Loucy (cell line): ENCODE results near the gene LIN9.

ENCODE experiments used
- H2AFZ ChIP-seq: fragments of 200-600 bp; sonication (generic); 2 replicates; pipeline ENCODE4 v1.6.0; 2016; ENCODE audit warnings: antibody characterized with exemption, mild to moderate bottlenecking, low read length, moderate library complexity
- H3F3A ChIP-seq: fragments of 200-600 bp; 2 replicates; pipeline ENCODE4 v1.6.0; 2016; ENCODE audit warnings: antibody characterized with exemption, low read depth, mild to moderate bottlenecking
- H3K27me3 ChIP-seq: fragments of 200-600 bp; sonication (generic); 2 replicates; pipeline ENCODE4 v1.6.1; 2014; ENCODE audit warnings: low read length, mild to moderate bottlenecking; ENCODE audit not compliant: insufficient read depth, poor library complexity, severe bottlenecking
- H3K36me3 ChIP-seq: fragments of 200-600 bp; sonication (generic); 2 replicates; pipeline ENCODE4 v1.6.1; 2016; ENCODE audit warnings: low read length; ENCODE audit not compliant: insufficient read depth
- H3K4me1 ChIP-seq: fragments of 200-600 bp; sonication (generic); 2 replicates; pipeline ENCODE4 v1.5.1; 2014; ENCODE audit warnings: low read length, mild to moderate bottlenecking; ENCODE audit not compliant: insufficient read depth, poor library complexity, severe bottlenecking
- H3K4me2 ChIP-seq: fragments of 200-600 bp; sonication (generic); 2 replicates; pipeline ENCODE4 v1.6.0; 2014; ENCODE audit warnings: antibody characterized with exemption, low read length, low read depth, mild to moderate bottlenecking; ENCODE audit not compliant: poor library complexity, severe bottlenecking
- H3K4me3 ChIP-seq: fragments of 200-600 bp; sonication (generic); 2 replicates; pipeline ENCODE4 v1.5.1; 2014; ENCODE audit warnings: low read length, mild to moderate bottlenecking, mixed read lengths; ENCODE audit not compliant: poor library complexity, severe bottlenecking
- H3K79me2 ChIP-seq: fragments of 200-600 bp; sonication (generic); 2 replicates; pipeline ENCODE4 v1.6.1; 2014; ENCODE audit warnings: low read length; ENCODE audit not compliant: insufficient read depth
- H3K9ac ChIP-seq: fragments of 200-600 bp; sonication (generic); 2 replicates; pipeline ENCODE4 v1.6.0; 2014; ENCODE audit warnings: mild to moderate bottlenecking, low read depth, low read length, moderate library complexity; ENCODE audit not compliant: poor library complexity, severe bottlenecking
- H3K9me2 ChIP-seq: fragments of 200-600 bp; sonication (generic); replicated peaks from 2 replicates; pipeline ENCODE4 v1.6.1; 2016; ENCODE audit warnings: low read depth, low read length, mixed read lengths
- H3K9me3 ChIP-seq: fragments of 200-600 bp; sonication (generic); 2 replicates; pipeline ENCODE4 v1.6.1; 2014; ENCODE audit warnings: mild to moderate bottlenecking, antibody characterized with exemption, low read length, low read depth; ENCODE audit not compliant: insufficient read depth
- H4K20me1 ChIP-seq: fragments of 200-600 bp; sonication (generic); 2 replicates; pipeline ENCODE4 v1.6.0; 2014; ENCODE audit warnings: antibody characterized with exemption, low read length, mild to moderate bottlenecking; ENCODE audit not compliant: insufficient read depth, poor library complexity, severe bottlenecking
- EZH2phosphoT487 ChIP-seq: fragments of 200-600 bp; IDR thresholded peaks from 2 replicates; pipeline ENCODE4 v1.6.1; 2018; ENCODE audit warnings: antibody characterized with exemption, mild to moderate bottlenecking, moderate library complexity, borderline replicate concordance
- TF ChIP-seq, protein P1 (sequence below): fragments of 200-600 bp; sonication (generic); conservative IDR thresholded peaks from 2 replicates; pipeline ENCODE4 v1.5.1; 2014; ENCODE audit warnings: mild to moderate bottlenecking, antibody characterized with exemption, low read length

Gene LIN9

DNA sequence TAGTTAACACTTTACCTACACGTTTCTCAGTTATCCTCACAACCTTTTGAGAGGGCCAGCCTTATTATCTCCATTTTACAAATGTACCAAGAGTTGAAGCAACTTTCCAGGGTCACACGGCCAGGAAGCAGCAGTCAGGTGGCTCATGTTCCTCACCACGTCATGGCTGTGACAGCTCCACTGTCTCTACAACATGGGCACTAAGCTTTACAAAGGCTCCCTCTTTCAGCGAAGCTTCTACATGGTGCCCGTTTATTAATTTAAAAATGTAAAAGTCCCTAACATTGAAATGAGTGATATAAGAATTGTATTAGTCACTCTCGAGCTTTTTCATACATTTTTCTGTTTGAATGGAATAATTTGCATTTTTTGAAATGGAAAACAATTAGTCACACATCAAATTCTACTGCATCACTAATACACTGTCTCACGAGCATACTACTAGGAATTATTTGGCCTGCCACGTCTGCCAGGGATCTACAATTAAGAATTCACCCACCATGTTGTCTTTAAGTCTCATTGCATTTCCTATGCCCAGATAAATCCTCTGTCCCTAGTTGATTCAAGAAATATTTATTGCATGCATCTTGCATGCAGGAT, 28.4 kb upstream of the LIN9 start:
- Histone ChIP-seq H3K79me2 (no peaks in the 10 kb centered on the region), H3K4me2 (no peak overlapping the region), H3K4me1 (peaks cover 14% of the 10 kb centered on the region), H3K4me3 (no peak overlapping the region), H3K9me2 (no peaks in the 10 kb centered on the region), H3K9me3 (no peaks in the 10 kb centered on the region), H4K20me1 (no peaks in the 10 kb centered on the region), H3K36me3 (no peaks in the 10 kb centered on the region), H3K27me3 (no peaks in the 10 kb centered on the region), H3F3A (no peaks in the 10 kb centered on the region), H3K9ac (no peak overlapping the region), H2AFZ (peak overlapping the region; percentile 73)
- TF ChIP-seq, protein P1, sequence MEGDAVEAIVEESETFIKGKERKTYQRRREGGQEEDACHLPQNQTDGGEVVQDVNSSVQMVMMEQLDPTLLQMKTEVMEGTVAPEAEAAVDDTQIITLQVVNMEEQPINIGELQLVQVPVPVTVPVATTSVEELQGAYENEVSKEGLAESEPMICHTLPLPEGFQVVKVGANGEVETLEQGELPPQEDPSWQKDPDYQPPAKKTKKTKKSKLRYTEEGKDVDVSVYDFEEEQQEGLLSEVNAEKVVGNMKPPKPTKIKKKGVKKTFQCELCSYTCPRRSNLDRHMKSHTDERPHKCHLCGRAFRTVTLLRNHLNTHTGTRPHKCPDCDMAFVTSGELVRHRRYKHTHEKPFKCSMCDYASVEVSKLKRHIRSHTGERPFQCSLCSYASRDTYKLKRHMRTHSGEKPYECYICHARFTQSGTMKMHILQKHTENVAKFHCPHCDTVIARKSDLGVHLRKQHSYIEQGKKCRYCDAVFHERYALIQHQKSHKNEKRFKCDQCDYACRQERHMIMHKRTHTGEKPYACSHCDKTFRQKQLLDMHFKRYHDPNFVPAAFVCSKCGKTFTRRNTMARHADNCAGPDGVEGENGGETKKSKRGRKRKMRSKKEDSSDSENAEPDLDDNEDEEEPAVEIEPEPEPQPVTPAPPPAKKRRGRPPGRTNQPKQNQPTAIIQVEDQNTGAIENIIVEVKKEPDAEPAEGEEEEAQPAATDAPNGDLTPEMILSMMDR, result no peak
- no peak for TF ChIP-seq EZH2phosphoT487

DNA sequence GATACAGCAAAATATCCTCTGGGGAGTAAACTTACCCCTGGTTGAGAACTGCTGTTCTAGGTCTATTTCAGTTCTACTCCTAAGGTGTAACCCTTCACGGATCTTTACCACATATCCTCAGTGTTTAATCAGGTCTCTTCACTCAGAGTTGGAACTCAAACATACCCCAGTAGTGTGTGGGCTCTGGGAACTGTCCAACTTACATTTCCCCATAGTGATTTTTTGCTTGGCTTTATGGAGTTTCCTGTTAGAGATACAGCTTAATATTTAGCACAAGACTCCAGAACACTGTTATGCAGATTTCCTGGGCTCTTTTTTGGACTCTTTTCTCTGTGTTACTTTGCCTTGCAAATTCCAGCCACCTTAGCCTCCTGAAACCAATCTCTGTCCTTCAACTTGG, 26.7 kb upstream of the LIN9 start:
- TF ChIP-seq, protein P1, result no peak
- no peak for TF ChIP-seq EZH2phosphoT487
- Histone ChIP-seq H3K9me2 (no peaks in the 10 kb centered on the region), H4K20me1 (no peaks in the 10 kb centered on the region), H3K9ac (no peak overlapping the region), H3K4me3 (no peak overlapping the region), H3F3A (no peaks in the 10 kb centered on the region), H3K36me3 (no peaks in the 10 kb centered on the region), H3K4me1 (peaks cover 14% of the 10 kb centered on the region), H3K9me3 (no peaks in the 10 kb centered on the region), H3K27me3 (no peaks in the 10 kb centered on the region), H3K4me2 (no peak overlapping the region), H2AFZ (no peak overlapping the region), H3K79me2 (no peaks in the 10 kb centered on the region)

DNA sequence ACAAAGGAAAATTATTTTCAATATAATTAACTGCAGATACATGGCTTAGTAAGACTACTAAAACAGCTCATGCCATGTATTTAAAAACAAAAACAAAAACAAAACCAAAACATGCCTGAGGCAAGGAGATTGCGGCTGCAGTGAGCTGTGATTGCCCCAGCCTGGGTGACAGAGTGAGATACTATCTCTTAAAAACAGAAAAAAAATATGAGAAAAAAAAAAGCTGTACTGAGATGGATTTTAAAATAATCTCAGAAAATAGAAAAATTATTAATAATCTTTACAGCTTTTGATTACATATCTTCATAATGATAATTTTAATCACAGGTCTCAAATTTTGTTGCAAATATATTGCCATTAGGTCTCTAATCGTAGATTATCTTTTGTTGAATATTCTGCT, 24.0 kb upstream of the LIN9 start:
- Histone ChIP-seq H3K9ac (no peak overlapping the region), H3K9me3 (no peaks in the 10 kb centered on the region), H3K27me3 (no peaks in the 10 kb centered on the region), H3K4me3 (peak overlapping the region; percentile 63), H3K79me2 (no peaks in the 10 kb centered on the region), H2AFZ (peak overlapping the region; percentile 99), H3F3A (no peaks in the 10 kb centered on the region), H3K4me2 (peak overlapping the region; percentile 76), H4K20me1 (no peaks in the 10 kb centered on the region), H3K4me1 (peaks cover 15% of the 10 kb centered on the region), H3K36me3 (no peaks in the 10 kb centered on the region), H3K9me2 (no peaks in the 10 kb centered on the region)
- TF ChIP-seq, protein P1, result no peak
- TF ChIP-seq EZH2phosphoT487, result no peak
